ENCODE measurements around the gene DDX6. TPM values are rescaled to one million over a fixed set of nuclear protein-coding genes. Genes with fewer than 3 reads are reported as not detected.
"Not testable (repeated sequence)": the region's sequence is repeated elsewhere in the genome, so short reads cannot be mapped to it uniquely, and the experiment has no call there.

The DDX6 gene
- total RNA-seq, 6 experiments from 2014 or later = 127 to 151 (median 133) TPM

GRCh38 chr11:118820412-118821357 lies 29.7 kb upstream of the DDX6 start:
- Mint-ChIP-seq H3K9me3 (no peaks in the 10 kb centered on the region), H3K27ac (no peak overlapping the region), H3K4me3 (no peak overlapping the region), H3K4me1 (ENCODE audit: low read depth) (no peaks in the 10 kb centered on the region), H3K27me3 (ENCODE audit: insufficient read depth) (peaks cover 3% of the 10 kb centered on the region), H3K36me3 (ENCODE audit: low read depth) (no peaks in the 10 kb centered on the region)
- TF ChIP-seq, protein P1, sequence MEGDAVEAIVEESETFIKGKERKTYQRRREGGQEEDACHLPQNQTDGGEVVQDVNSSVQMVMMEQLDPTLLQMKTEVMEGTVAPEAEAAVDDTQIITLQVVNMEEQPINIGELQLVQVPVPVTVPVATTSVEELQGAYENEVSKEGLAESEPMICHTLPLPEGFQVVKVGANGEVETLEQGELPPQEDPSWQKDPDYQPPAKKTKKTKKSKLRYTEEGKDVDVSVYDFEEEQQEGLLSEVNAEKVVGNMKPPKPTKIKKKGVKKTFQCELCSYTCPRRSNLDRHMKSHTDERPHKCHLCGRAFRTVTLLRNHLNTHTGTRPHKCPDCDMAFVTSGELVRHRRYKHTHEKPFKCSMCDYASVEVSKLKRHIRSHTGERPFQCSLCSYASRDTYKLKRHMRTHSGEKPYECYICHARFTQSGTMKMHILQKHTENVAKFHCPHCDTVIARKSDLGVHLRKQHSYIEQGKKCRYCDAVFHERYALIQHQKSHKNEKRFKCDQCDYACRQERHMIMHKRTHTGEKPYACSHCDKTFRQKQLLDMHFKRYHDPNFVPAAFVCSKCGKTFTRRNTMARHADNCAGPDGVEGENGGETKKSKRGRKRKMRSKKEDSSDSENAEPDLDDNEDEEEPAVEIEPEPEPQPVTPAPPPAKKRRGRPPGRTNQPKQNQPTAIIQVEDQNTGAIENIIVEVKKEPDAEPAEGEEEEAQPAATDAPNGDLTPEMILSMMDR (IDR thresholded peaks at IDR 0.05) = no peak
- no peak for DNase-seq

DNA sequence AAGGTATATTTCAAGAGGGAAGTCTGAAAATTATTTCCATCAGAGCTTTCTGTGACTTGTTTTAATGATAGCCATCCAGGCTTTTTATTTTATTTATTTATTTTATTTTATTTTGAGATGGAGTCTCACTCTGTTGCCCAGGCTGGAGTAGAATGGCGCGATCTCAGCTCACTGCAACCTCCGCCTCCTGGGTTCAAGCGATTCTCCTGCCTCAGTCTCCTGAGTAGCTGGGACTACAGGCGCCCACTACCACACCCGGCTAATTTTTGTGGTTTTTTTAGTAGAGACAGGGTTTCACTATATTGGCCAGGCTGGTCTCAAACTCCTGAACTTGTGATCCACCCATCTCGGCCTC lies 29.0 kb upstream of the DDX6 start:
- H3K36me3 Mint-ChIP-seq (ENCODE audit: low read depth); H3K27me3 Mint-ChIP-seq (ENCODE audit: insufficient read depth): not testable (repeated sequence)

GRCh38 chr11:118819334-118820024 lies 28.5 kb upstream of the DDX6 start:
- H3K27me3 Mint-ChIP-seq (ENCODE audit: insufficient read depth) = peaks cover 3% of the 10 kb centered on the region
- H3K4me1 Mint-ChIP-seq (ENCODE audit: low read depth) = no peaks in the 10 kb centered on the region
- TF ChIP-seq, protein P1 (IDR thresholded peaks at IDR 0.05) = no peak
- H3K9me3 Mint-ChIP-seq = no peaks in the 10 kb centered on the region
- no peak for DNase-seq
- no peak overlapping the region for H3K27ac Mint-ChIP-seq
- no peak overlapping the region for H3K4me3 Mint-ChIP-seq
- no peaks in the 10 kb centered on the region for H3K36me3 Mint-ChIP-seq (ENCODE audit: low read depth)

More for the DNA sequence above, 29.0 kb upstream of the DDX6 start:
- H3K27ac Mint-ChIP-seq; H3K4me1 Mint-ChIP-seq (ENCODE audit: low read depth); H3K4me3 Mint-ChIP-seq; H3K9me3 Mint-ChIP-seq; DNase-seq: not testable (repeated sequence)

DNA sequence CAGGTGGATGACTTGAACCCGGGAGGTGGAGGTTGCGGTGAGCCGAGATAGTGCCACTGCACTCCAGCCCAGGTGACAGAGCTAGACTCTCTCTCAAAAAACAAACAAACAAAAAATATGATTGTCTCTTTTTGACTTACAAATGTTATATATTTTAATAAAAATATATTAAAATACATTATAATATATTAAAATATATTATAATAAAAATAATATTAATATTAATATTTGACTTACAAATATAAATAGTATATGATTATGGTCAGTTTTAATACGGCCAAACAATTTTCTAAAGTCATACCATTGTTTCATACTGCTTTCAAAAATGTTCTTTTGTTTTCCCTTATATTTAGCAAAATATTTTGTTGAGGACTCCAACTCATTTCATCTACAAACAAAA lies 27.2 kb upstream of the DDX6 start:
- no peak overlapping the region for H3K4me3 Mint-ChIP-seq
- H3K4me1 Mint-ChIP-seq (ENCODE audit: low read depth) = no peaks in the 10 kb centered on the region
- H3K27me3 Mint-ChIP-seq (ENCODE audit: insufficient read depth) = peaks cover 9% of the 10 kb centered on the region
- no peaks in the 10 kb centered on the region for H3K36me3 Mint-ChIP-seq (ENCODE audit: low read depth)
- DNase-seq = no peak
- TF ChIP-seq, protein P1 (IDR thresholded peaks at IDR 0.05) = no peak
- no peak overlapping the region for H3K27ac Mint-ChIP-seq
- no peaks in the 10 kb centered on the region for H3K9me3 Mint-ChIP-seq

DNA sequence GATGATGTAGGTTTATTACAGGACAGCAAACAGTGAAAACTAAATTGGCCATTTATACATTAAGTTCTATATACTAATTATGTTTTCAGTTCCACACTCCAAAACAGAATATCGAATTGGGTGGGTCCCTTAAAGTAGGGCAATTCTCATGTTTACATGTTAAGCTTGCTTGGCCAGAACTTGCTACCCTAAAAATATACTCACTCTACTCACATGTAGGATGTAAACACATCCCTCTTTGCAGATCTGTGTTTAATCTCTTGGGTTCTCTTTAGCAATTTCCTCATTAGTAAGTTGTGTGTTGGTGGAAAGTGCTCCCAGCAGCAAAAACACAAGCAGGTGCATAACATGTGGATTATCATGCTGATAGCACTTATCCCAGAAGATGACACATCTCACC lies 22.6 kb upstream of the DDX6 start:
- DNase-seq = no peak
- no peaks in the 10 kb centered on the region for H3K4me1 Mint-ChIP-seq (ENCODE audit: low read depth)
- no peaks in the 10 kb centered on the region; the same call in 1 of the 2 replicates for H3K9me3 Mint-ChIP-seq
- H3K27ac Mint-ChIP-seq = no peak overlapping the region
- TF ChIP-seq, protein P1 (IDR thresholded peaks at IDR 0.05) = no peak
- no peaks in the 10 kb centered on the region for H3K36me3 Mint-ChIP-seq (ENCODE audit: low read depth)
- H3K27me3 Mint-ChIP-seq (ENCODE audit: insufficient read depth) = peaks cover 34% of the 10 kb centered on the region
- H3K4me3 Mint-ChIP-seq = no peak overlapping the region

GRCh38 chr11:118812485-118812884 lies 21.5 kb upstream of the DDX6 start:
- Mint-ChIP-seq H3K36me3 (ENCODE audit: low read depth) (no peaks in the 10 kb centered on the region), H3K4me3 (no peak overlapping the region), H3K9me3 (no peaks in the 10 kb centered on the region; the same call in 1 of the 2 replicates), H3K4me1 (ENCODE audit: low read depth) (no peaks in the 10 kb centered on the region), H3K27ac (no peak overlapping the region), H3K27me3 (ENCODE audit: insufficient read depth) (peaks cover 43% of the 10 kb centered on the region)
- TF ChIP-seq, protein P1 (IDR thresholded peaks at IDR 0.05) = no peak
- DNase-seq = no peak

Measured in HFFc6 (cell line).